HG02973 (cell line): ENCODE measurements around the gene PROZ.
"Not testable (repeated sequence)": the region's sequence is repeated elsewhere in the genome, so short reads cannot be mapped to it uniquely, and the experiment has no call there.

Source experiments
- ATAC-seq: cut with Tn5 transposase; IDR thresholded peaks from one replicate; pipeline ENCODE4 v1.9.1; 2021; ENCODE audit warnings: moderate library complexity; ENCODE audit not compliant: unreplicated experiment

The PROZ gene

GRCh38 chr13:113153810-113154748 is 4.4 kb upstream of the PROZ start:
- ATAC-seq = no peak

- no peak for ATAC-seq
Observed at GRCh38 chr13:113155201-113155600, 3.2 kb upstream of the PROZ start.

- no peak for ATAC-seq
Observed at GRCh38 chr13:113155982-113156655, 2.3 kb upstream of the PROZ start.

GRCh38 chr13:113157206-113157928 is 1.1 kb upstream of the PROZ start:
- no peak for ATAC-seq

GRCh38 chr13:113158946-113159345 is 498 bp downstream of the PROZ start:
- no peak for ATAC-seq

- no peak for ATAC-seq
Observed at GRCh38 chr13:113159701-113160100, 1.3 kb downstream of the PROZ start.

- ATAC-seq = no peak
Observed at GRCh38 chr13:113160983-113161382, 2.5 kb downstream of the PROZ start.

GRCh38 chr13:113161433-113161832 is 3.0 kb downstream of the PROZ start:
- no peak for ATAC-seq

GRCh38 chr13:113161975-113162374 is 3.5 kb downstream of the PROZ start:
- ATAC-seq = not testable (repeated sequence)

- no peak for ATAC-seq
Observed at GRCh38 chr13:113162783-113163685, 4.6 kb downstream of the PROZ start.

- no peak for ATAC-seq
Observed at GRCh38 chr13:113164492-113164891, 6.0 kb downstream of the PROZ start.

- ATAC-seq = no peak
Observed at GRCh38 chr13:113166266-113166665, 7.8 kb downstream of the PROZ start.

- no peak for ATAC-seq
Observed at GRCh38 chr13:113166681-113167080, 8.2 kb downstream of the PROZ start.

GRCh38 chr13:113167155-113167554 is 8.7 kb downstream of the PROZ start:
- ATAC-seq = no peak

- no peak for ATAC-seq
Observed at GRCh38 chr13:113167575-113167974, 9.1 kb downstream of the PROZ start.

- ATAC-seq = no peak
Observed at GRCh38 chr13:113168211-113168610, 9.8 kb downstream of the PROZ start.

GRCh38 chr13:113169277-113170272 is 11.1 kb downstream of the PROZ start:
- ATAC-seq = no peak

- ATAC-seq = no peak
Observed at GRCh38 chr13:113170511-113170910, 12.1 kb downstream of the PROZ start.
